Fibroblast of skin of scalp (primary cell): ENCODE data around the gene MYLK4.

Source experiments
- DNase-seq: peaks from one replicate; pipeline ENCODE4 v3.0.0-alpha.2; 2013

The MYLK4 gene

DNA sequence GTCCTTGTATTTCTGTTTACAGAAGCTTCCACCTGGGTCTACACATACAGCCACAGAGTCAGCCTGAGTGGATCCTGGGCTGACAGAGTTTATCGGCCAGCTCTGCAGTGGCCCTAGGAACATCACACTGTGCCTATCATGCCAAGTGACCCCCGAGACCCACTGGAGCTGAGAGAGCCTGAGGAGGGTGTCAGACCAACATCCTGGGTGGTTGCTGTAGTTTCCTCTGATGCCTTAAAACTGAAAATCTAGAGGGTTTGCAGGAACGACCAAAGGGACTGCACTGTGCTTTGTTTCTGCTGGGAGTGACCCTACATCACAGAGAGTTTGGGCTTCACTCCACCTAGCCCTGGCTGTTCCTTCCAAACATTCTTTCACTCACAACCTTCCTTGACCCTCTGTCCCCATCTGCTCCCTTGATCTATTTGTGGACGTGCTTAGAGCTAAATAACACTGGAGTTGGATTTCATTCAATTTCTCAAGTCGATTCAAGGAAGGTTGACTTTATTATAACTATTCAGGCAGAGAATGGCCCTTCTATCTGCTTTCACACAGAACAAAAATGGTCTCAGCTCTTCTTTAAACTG, 18.1 kb downstream of the MYLK4 start:
- no peak for DNase-seq

DNA sequence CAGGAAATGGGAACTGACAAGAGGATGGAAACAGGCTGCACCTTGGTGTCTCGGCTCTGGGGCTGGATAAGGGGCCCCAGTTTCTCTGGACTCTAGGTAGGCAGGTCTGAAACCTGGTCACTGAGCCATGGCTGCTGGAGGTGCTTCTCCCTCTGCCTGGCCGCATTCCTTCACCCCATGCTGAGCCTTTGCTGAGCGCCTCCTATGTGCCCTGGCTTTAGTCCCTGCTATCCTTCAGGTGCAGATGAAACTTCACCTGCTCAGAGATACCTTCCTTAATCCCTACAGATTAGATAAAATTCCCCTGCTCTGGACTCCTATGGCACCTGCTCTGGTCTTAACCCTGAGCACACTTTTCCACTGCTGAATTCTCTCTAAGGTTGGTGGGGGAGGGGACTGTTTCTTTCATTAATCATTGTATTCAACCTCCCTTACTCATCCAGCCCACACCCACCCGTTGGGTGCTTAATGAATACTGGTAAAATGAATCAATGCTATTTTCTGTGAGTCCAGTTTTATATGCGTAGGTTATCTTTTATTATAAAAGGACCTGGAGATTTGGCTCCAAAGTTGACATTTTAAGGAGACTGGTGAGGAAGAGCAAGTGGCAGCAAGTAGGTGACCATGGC, 19.3 kb downstream of the MYLK4 start:
- no peak for DNase-seq

DNA sequence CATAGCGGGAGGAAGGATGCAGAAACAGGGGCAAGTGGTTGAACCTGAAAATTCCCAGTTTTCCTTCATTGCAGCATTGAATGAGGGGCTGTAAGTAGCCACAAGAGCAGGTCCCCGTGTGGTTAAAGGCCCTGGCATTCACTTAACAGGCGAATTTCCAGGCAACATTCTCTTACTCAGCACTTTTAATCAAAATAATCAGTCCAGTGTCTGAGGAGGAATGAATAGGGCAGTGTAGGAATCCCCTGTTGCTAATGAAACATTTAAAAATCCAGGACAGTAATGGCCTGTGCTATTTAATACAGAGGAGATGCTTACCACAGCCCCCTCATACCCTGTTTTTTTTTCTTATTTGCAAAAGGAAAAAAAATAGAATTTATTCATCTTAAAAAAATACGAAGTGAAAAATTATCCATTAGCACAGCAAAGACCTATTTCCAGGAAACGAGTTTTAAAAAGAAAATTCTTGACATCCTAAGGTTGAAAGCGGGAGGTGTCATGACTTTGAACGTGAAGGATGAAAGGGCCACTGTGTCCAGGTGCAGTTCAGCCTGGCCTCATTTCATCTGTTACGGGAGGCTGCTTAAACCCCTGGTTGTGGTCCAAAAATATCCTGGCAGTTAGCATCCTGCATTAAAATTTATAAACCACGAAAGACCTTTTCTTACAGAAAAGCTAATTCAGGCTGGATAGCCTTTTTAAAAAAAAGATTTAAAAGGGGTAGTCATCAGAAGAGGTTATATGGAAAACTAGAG, 20.2 kb downstream of the MYLK4 start:
- DNase-seq = no peak

DNA sequence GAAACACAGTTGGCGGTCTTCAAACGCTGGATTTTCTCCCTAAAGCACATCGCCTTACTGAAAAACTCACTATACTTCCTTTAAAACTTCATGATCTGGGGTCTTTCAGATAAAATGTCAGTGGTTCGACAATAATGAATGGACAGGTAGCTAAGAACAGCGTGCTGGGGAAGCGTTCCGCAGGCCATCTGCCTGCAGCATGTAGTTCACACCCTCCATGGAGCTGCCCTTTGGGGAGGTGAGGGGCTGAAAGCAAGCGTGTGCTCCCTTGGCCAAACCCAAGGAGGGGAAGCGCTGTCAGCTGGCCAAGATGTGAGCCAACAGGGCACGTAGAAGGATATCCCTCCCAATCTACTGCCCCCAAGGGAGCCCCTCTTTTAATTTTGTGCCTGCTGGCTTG, 20.8 kb downstream of the MYLK4 start:
- DNase-seq = no peak

DNA sequence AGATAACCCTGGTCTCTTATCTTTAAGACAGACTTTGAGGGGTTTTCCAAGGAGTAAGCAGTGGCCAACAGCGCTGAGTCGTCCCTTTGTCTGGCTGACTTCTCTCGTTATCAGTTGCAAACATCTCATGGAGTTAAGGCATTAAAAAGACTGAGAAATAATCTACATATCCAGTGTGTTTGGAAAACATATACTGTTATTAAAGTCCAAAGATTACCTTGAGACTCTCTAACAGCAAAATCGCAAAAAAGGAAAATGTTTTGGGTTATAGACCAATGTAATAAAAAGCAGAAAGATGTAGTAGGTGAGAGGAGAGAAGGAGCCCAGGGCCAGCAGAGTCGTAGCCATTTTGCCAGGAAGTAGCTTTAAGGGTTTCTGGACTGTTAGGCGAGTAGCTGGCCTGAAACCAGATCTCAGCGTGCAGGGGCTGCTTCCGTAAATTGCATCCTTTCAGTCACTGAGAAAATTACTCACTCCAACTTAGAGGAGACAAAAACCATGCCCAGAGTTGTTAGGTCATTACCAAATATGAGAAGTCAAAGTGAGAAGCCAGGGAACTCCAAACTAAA, 24.6 kb downstream of the MYLK4 start:
- DNase-seq = peak; percentile 52

DNA sequence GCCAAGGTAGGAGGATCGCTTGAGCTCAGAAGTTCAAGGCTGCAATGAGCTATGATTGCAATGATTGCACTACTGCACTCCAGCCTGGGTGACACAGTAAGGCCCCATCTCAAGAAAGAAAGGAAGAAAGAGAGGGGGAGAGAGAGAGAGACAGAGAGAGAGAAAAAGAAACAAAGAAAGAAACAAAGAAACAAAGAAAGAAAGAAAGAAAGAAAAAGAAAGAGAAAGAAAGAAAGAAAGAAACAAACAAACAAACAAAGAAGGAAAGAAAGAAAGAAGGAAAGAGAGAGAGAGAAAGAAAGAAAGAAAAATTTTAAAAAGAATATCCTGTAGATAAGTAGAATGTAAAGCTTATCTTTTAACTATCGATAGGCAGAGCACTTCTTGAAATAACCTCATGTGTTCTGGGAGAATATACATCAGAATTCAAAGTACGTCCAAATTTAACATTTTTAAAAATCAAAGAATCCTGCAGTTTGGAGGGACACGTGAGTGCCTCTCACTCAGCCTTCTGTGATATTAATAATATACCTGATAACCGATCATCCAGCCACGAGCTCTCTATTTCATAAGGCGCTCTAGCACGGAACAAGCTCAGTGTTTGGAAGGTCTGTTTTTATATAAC, 25.2 kb downstream of the MYLK4 start:
- DNase-seq = no peak

DNA sequence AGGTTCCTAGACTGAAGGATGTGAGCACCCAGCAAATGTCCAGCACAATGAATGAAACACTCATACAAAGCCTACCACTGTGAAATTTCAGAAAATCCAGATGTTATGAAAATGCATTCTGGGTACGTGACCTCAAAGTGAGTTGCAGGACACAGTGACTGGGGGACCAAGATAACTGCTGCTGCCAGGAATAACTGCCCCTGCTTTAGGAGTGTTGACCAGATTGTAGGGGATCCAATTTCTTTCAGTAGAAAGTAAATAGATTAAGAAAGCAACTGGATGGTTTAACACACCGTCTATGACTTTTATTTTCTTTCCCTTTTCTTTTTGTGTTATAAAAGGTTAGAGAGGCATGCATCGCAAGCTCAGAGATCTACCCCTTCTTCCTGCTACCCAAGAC, 29.5 kb downstream of the MYLK4 start:
- DNase-seq = no peak

DNA sequence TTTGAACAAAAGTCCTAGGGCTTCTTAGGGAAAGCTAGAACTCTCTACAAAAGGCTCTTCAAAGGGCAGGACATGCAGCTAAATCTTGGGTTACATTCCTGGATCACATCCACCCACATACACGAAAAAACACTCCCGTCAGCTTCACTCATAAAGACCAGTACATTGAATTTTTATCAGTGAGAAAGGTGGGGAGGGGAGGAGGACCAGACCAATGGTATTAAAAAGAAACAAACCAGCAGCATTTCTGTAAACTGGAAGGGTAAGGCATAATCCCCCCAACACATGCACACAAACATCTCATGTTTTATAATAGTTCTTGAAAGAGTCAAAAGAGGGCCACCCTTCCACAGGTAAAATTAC, 31.6 kb downstream of the MYLK4 start:
- no peak for DNase-seq

DNA sequence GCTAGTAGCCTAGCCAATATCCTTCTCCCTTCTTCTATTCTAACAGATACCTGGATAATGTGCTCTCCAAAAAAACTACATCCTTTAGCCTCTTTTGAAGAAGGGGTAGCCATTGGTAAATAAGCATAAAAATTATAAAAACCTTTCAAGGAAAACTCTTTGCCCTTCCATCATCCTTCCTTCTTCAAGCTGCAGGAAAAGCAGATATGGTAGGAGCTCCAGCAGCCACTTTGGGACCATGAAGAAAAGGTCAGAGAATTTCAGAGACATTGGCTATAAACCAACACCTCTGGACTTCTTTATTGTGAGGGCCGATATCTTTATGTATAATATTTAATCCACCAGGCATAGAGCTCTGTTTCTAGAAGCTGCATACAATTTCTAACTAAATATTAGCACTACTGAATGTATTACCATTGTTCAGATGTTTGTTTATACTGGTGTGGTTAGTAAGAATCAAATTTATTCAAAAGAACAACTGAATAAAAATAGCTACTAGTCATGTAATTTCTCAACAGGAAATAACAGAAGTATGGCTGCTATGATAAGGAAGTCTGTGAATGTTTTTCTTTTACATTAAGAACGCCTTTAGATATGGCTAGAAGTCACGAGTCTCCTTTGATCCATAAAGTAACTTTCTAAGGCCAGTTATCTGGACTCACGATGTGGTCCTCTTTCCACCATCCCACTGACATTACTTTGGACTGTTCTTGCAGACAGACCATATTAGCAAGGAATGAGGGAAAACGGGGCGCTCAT, 32.2 kb downstream of the MYLK4 start:
- no peak for DNase-seq

DNA sequence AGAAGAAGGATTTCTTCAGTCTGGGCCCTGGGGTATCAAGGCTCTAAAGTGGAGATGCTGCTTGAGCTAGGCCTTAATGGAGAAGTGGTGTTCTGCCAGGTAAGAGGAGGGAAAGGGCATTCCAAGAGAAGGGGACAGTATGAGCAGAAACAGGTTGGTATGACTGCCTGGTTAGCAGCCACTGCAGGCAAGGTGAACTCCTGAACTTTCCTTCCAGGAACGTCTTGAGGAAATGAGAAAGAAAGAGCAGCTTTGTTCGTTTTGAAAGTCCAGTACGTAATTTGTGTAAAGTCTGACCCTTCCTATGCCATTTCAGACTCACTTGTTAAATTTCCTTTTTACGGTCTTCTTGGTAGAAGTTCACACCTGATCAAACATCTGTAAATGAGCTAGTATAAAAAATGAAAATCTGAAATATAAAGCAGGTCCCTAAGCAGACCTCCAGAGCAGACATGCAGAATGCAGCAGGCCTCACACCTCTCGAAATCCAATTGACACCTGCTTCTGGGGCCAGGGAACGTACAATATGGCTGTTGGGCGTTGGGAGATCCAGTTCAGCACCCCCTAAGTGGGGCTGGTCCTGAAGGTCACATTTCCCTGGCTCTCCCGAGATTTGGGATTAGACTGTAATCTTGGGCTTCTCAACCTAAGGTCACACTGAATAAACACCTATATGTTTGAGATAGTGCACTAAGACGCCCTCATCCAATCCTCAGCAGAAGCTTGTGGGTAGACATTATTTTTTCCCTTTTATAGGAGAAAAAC, 33.6 kb downstream of the MYLK4 start:
- no peak for DNase-seq

DNA sequence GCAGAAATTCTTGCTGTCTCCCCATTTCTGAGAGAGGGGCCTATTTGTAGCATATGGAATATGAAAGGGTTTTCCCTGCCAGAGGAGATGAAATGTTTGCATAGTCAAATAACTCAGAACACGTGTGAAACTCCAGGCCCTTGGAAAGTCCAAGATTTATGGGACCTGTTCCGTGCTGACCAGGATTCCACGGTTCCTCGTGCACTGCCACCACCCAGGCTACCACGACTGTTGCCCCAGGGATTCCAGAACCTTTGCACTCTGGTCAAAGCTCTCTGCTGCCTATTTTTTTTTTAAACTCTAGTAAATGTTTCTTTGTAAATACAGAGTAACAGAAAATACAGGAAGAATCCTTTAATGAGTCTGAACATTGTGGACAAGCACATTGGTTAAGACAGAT, 35.0 kb downstream of the MYLK4 start:
- DNase-seq = no peak

DNA sequence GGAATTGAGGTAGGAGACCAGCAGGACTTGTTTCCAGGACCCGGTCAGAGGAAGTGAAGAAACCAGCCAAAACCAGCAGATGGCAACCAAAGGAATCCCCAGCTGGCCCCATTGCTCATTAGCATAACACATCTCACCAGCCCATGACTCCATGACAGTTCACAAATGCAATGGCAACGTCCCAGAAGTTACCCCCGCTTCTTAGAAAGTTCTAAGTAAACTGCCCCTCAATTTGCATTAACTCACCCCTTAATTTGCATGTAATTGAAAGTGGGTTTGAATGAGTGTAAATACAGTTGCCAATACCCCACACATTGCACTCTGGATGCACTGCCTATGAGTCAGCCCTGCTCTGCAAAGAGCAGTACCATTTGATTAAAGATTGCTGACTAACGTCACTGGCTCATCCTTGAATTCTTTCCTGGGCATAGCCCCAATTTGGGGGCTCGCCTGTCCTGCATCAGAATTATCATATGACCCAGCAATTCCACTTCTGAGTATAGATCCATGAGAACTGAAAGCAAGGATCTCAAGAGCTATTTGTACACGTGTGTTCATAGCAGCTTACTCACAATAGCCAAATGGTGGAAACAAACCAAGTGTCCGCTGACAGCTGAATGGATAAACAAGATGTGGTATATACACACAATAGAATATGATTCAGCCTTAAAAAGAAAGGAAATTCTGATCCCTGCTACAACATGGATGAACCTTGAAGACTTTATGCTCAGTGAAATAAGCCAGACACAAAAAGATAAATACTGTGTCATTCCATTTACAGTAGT, 36.4 kb downstream of the MYLK4 start:
- peak; percentile 89 for DNase-seq

DNA sequence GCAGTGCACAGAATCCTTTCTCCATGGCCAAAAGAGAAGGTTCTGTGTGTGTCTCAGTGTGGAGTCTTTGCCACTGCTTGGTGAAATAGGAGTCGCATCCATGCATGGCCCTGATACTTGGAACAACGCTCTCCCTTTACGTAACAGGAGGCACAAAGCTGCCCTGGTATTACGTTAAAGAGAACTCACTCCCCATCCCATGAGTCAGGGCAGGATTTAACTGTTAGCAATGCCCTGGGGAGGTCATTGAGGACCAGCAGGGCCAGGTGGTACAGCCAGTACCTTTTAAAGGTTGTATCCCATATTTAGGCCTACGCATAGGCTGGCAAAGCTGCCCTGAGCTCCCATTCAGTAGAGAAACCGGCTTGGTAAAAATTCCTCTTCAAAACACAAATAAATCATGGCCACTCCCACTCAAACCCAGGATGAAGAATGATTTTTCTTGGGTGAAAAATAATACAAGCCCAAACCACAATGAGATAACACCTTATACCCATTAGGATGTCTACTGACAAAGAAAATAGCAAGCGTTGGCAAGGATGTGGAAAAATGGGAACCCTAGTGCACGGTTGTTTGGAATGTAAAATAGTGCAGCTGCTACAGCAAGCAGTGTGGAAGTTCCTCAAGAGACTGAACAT, 37.1 kb downstream of the MYLK4 start:
- no peak for DNase-seq

DNA sequence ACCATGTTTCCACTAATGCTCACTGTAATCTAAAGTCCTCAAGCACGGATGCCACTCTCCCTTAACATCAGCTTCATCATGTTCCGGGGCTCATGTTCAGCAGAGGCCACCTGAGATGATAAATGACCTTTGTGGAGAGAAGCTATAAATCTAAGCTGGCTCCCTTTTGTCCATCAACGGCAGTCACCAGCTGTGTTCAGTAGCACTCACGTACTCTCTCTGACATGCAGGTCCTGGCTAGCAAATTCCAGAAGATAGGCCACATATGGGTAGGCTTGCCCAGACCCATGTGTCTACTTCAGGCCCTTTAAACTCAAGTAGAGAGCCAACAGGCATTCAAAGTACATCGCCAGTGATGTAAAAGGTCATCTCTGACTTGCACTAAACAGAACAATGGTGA, 38.6 kb downstream of the MYLK4 start:
- DNase-seq = no peak

DNA sequence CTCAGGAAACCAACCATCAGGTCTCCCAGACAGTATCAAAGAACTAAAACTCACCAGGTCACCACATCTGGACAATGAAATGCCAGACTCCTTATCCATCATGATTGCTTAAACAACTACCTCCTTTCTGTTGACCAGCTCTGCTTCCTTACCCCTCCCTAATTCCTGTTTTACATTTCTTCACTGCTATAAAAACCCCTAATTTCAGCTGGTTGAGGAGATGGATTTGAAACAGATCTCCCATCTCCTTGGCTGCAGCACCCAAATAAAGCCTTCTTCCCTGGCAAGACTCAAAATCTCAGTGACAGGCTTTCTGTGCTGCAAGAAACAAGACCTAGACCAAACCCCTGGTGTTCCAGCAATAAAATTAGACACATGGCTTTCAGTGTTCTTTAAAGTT, 40.3 kb downstream of the MYLK4 start:
- no peak for DNase-seq

DNA sequence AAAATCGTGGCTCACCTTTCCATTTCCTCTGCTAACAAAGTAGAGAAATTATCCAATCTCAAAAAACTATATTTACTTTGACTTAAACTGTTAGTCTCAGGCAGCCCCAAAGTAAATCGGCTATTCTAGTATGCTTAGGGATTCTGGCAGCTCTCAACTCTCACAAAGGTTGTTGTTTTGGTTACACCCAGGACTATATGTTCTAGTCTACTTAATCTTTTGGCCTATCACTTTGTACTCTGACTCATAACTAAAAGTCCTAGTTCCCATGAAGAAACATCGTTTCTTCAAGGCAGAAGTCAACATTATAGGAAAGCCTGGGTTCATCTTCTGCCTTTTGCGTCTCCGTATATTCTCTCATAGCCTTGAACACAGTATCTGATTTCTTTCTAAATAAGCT, 42.3 kb downstream of the MYLK4 start:
- no peak for DNase-seq

DNA sequence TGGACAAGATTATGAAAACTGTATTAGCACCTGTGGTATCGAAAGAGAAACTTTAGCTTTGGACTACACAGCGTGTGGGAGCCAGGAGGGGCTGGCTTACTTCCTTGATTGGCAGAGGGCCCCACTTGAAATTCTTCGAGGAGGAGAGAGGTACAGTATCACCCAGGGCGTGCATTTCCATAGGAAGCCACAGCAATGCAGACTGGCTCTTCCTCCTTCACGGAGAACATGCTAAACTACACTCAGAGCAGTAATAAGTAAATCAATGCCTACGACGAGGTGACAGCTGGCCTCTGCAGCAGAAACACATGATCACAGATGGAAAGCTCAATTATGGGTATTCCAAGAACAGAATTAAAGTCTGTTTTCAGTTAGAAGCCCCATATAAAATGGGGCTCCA, 44.2 kb downstream of the MYLK4 start:
- no peak for DNase-seq

DNA sequence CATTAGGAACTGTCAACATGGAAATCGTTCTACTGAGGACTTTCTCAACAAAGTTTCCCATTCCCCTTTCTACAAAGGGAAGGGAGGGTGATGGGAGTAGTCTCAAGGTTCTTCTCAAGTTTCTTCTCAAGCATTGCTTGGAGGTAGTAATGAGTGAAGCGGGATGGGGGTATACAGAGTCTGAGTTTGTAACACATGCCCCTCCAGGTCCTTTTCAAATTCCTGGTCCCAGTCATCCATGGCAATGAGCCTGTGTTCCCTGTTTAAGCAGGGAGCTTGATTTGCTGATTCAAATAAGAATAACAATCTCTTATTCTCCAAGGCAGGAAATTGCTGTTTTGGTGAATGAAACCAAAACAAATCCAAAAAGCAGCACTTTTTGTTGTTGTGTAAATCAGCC, 45.5 kb downstream of the MYLK4 start:
- DNase-seq = no peak

DNA sequence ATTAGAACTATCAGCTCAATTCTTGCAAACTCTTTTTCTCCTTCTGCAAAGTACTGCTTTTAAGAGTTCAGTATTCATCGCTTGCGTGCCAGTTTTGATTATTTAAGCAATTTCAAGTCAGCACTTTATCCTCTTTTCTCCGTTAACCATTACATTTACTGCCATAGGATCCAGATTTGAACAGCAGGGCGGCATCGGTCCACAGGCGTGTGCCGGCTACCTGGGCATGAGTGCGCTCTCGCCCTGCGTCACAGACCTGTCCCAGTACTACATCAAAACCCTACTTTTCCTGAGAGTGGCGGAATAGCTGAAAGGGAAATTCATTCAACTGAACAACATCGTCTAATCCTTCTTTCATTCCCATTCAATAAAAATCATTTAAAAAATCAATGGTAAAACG, 53.4 kb downstream of the MYLK4 start:
- no peak for DNase-seq

DNA sequence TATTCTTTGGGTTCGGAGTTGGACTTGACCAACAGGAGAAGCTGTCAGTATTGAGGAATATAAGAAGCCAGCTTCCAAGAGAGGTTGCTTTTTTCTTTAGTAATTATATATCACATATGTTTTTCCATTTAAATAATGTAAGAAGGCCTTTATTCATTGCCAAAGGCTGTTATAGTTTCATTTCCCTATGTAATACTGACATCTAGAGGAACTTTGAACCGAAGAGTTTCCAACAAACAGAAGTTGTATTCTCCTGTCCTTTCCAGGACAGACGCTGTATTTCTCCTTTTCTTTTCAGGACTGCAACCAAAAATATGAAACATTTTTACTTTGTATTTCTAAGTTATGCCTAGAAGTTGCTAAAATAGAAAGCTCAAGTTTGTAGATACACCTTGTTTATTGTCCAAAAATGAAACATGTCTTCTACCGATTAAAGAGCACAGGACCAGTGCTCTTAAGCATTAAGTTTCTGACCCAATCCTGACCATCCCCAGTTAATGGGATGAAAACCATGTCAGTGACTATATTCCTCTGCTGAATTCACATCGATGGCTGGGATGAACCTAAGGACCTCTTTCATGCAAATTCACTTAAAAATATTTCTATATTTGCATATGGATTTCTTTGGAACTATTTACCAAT, 55.1 kb downstream of the MYLK4 start:
- DNase-seq = peak; percentile 49
